ENCODE data around the gene CDK17.
A peak's percentile ranks its signal among the peaks of the same experiment; 100 is the strongest.
"Not testable (repeated sequence)": the region's sequence is repeated elsewhere in the genome, so short reads cannot be mapped to it uniquely, and the experiment has no call there.

The CDK17 gene

DNA sequence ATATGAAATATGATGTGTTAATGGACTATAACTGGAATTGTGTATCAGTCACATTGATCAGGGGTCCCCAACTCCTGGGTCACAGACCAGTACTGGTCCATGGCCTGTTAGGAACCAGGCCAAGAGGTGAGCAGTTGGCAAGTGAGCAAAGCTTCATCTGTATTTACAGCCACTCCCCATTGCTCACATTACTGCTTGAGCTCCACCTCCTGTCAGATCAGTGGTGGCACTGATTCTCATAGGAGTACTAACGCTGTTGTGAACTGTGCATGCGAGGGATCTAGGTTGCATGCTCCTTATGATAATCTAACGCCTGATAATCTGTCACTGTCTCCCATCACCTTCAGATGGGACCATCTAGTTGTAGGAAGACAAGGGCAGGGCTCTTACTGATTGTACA, 72.3 kb downstream of the CDK17 start:
- Histone ChIP-seq H3K4me1 (ENCODE audit: control insufficient read depth, insufficient read depth, low read length) (no peaks in the 10 kb centered on the region), H3K27me3 (ENCODE audit: control insufficient read depth, insufficient read depth, low read length) (no peaks in the 10 kb centered on the region), H3K36me3 (ENCODE audit: insufficient read depth, low read length) (peaks cover 37% of the 10 kb centered on the region), H3K4me2 (ENCODE audit: low read length) (no peak overlapping the region), H3K9me3 (replicated peaks; ENCODE audit: low read length) (no peaks in the 10 kb centered on the region), H3K4me3 (ENCODE audit: low read length) (no peak overlapping the region), H3K9ac (ENCODE audit: low read depth, low read length) (no peak overlapping the region)

DNA sequence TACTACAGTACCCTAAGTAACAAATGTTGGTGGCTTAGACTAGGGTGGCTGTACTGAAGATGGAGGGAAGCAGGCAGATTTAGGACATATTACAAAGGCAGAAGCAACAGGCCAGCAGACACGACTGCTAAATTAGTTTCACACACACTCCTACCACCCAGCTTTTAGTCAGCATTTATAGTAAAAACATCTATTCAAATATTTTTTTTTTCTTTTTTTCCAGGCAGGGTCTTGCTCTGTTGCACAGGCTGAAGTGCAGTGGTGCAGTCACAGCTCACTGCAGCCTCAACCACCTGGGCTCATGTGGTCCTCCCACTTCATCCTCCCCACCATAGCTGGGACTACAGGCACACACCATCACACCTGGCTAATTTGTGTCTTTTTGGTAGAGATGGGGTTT, 72.9 kb downstream of the CDK17 start:
- Histone ChIP-seq H3K4me1 (ENCODE audit: control insufficient read depth, insufficient read depth, low read length) (no peaks in the 10 kb centered on the region), H3K36me3 (ENCODE audit: insufficient read depth, low read length) (peaks cover 37% of the 10 kb centered on the region)

DNA sequence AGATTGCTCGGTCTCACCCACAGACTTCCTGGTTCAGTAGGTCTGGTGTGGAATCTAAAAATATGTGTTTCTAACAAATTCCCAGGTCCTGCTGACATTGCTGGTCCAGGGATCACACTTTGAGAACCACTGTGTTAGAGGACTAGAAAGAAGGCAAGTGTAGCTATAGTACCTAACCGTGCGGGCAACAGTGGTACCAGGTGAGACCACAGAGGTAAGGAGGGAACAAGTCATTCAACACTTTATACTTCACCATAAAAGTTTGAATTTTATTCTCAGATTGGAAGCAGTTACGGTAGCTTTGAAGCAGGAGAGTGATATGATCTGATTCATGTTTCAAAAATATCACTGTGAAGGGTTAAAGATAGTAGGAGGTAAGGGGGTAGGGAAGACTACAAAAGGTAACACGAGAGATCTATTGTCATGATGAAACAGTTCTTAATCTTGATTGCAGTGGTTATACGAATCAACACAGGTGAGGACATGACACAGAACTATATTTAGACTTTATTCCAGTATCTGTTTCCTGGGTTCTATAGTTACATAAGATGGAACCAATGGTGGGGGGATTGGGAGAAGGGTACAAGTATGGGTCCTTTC, 73.5 kb downstream of the CDK17 start:
- H3K9ac ChIP-seq (ENCODE audit: low read depth, low read length) = no peak overlapping the region
- H3K4me1 ChIP-seq (ENCODE audit: control insufficient read depth, insufficient read depth, low read length) = no peaks in the 10 kb centered on the region
- H3K27me3 ChIP-seq (ENCODE audit: control insufficient read depth, insufficient read depth, low read length) = no peaks in the 10 kb centered on the region
- peaks cover 36% of the 10 kb centered on the region for H3K36me3 ChIP-seq (ENCODE audit: insufficient read depth, low read length)
- no peak overlapping the region for H3K4me2 ChIP-seq (ENCODE audit: low read length)
- H3K4me3 ChIP-seq (ENCODE audit: low read length) = no peak overlapping the region
- H3K9me3 ChIP-seq (replicated peaks; ENCODE audit: low read length) = no peaks in the 10 kb centered on the region

More for the DNA sequence above, 72.9 kb downstream of the CDK17 start:
- Histone ChIP-seq H3K4me2 (ENCODE audit: low read length) (no peak overlapping the region), H3K9me3 (replicated peaks; ENCODE audit: low read length) (no peaks in the 10 kb centered on the region), H3K27me3 (ENCODE audit: control insufficient read depth, insufficient read depth, low read length) (no peaks in the 10 kb centered on the region), H3K9ac (ENCODE audit: low read depth, low read length) (no peak overlapping the region), H3K4me3 (ENCODE audit: low read length) (no peak overlapping the region)

DNA sequence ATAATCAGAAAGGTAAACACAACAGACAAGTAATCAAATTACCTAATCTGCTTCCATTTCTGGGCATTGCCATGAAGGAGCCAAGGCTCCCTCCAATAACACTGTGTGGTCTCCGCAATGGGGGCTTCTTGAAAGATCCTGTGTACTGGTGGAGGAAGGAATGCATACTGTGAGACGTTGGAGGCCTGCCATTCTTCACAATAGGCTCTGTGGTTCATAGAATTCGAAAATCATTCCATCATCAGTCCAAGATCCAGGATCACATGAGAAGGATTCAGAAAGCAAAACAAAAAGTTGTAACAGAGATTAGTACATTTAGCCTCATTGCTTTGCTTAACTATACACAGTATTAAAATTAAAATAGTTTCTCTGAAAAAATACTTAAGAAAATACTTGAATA, 76.3 kb downstream of the CDK17 start:
- H3K9ac ChIP-seq (ENCODE audit: low read depth, low read length) = no peak overlapping the region
- H3K9me3 ChIP-seq (replicated peaks; ENCODE audit: low read length) = no peaks in the 10 kb centered on the region
- peaks cover 27% of the 10 kb centered on the region for H3K36me3 ChIP-seq (ENCODE audit: insufficient read depth, low read length)
- H3K4me2 ChIP-seq (ENCODE audit: low read length) = no peak overlapping the region
- H3K4me1 ChIP-seq (ENCODE audit: control insufficient read depth, insufficient read depth, low read length) = no peaks in the 10 kb centered on the region
- no peak overlapping the region for H3K4me3 ChIP-seq (ENCODE audit: low read length)
- H3K27me3 ChIP-seq (ENCODE audit: control insufficient read depth, insufficient read depth, low read length) = no peaks in the 10 kb centered on the region

DNA sequence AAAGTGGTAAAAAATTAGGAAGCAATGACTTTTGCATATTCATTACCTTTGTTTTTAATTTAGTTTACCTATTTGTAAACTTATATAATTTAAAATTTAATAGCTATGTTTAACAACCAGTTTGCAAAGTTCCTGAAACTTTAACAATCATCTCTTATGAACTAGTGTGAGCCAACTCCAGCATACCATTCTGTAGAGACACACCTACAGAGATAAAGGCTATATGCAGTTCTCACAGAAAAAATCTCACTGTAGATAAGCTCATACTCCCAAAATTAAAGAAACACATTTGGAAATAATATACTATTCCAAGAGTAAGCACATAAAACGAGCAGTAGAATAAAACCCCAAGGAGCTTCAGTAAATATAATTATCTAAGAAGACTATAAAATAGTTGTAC, 77.5 kb downstream of the CDK17 start:
- Histone ChIP-seq H3K9me3 (replicated peaks; ENCODE audit: low read length) (no peaks in the 10 kb centered on the region), H3K27me3 (ENCODE audit: control insufficient read depth, insufficient read depth, low read length) (no peaks in the 10 kb centered on the region), H3K4me3 (ENCODE audit: low read length) (no peak overlapping the region), H3K4me1 (ENCODE audit: control insufficient read depth, insufficient read depth, low read length) (no peaks in the 10 kb centered on the region), H3K36me3 (ENCODE audit: insufficient read depth, low read length) (peaks cover 27% of the 10 kb centered on the region), H3K9ac (ENCODE audit: low read depth, low read length) (no peak overlapping the region), H3K4me2 (ENCODE audit: low read length) (no peak overlapping the region)

DNA sequence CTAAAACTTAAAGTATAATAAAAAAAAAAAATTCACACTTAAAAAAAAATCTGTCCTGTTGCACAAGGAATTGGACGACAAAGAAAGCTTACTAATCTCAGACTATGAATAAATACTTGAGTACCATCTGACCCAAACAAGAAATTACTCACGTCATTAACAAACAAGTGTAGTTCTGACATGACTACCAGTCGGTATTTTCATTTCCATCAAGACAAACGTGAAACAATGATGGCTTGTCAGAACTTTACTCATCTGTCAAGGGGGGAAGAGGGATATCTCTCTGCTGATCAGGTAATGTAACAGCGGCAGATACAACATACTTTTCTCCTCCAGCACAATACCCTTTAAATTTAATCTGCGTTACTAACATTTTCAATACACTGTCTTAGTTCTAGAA, 78.3 kb downstream of the CDK17 start:
- Histone ChIP-seq H3K36me3 (ENCODE audit: insufficient read depth, low read length) (peaks cover 27% of the 10 kb centered on the region), H3K9me3 (replicated peaks; ENCODE audit: low read length) (no peaks in the 10 kb centered on the region), H3K4me3 (ENCODE audit: low read length) (no peak overlapping the region), H3K4me2 (ENCODE audit: low read length) (no peak overlapping the region), H3K4me1 (ENCODE audit: control insufficient read depth, insufficient read depth, low read length) (no peaks in the 10 kb centered on the region), H3K27me3 (ENCODE audit: control insufficient read depth, insufficient read depth, low read length) (no peaks in the 10 kb centered on the region), H3K9ac (ENCODE audit: low read depth, low read length) (no peak overlapping the region)

DNA sequence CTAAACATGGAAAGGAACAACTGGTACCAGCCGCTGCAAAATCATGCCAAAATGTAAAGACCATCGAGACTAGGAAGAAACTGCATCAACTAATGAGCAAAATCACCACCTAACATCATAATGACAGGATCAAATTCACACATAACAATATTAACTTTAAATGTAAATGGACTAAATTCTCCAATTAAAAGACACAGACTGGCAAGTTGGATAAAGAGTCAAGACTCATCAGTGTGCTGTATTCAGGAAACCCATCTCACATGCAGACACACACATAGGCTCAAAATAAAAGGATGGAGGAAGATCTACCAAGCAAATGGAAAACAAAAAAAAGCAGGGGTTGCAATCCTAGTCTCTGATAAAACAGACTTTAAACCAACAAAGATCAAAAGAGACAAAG, 82.4 kb downstream of the CDK17 start:
- H3K4me3 ChIP-seq (ENCODE audit: low read length); H3K27me3 ChIP-seq (ENCODE audit: control insufficient read depth, insufficient read depth, low read length); H3K4me2 ChIP-seq (ENCODE audit: low read length); H3K9me3 ChIP-seq (replicated peaks; ENCODE audit: low read length); H3K9ac ChIP-seq (ENCODE audit: low read depth, low read length); H3K4me1 ChIP-seq (ENCODE audit: control insufficient read depth, insufficient read depth, low read length): not testable (repeated sequence)
- peaks cover 12% of the 10 kb centered on the region for H3K36me3 ChIP-seq (ENCODE audit: insufficient read depth, low read length)

DNA sequence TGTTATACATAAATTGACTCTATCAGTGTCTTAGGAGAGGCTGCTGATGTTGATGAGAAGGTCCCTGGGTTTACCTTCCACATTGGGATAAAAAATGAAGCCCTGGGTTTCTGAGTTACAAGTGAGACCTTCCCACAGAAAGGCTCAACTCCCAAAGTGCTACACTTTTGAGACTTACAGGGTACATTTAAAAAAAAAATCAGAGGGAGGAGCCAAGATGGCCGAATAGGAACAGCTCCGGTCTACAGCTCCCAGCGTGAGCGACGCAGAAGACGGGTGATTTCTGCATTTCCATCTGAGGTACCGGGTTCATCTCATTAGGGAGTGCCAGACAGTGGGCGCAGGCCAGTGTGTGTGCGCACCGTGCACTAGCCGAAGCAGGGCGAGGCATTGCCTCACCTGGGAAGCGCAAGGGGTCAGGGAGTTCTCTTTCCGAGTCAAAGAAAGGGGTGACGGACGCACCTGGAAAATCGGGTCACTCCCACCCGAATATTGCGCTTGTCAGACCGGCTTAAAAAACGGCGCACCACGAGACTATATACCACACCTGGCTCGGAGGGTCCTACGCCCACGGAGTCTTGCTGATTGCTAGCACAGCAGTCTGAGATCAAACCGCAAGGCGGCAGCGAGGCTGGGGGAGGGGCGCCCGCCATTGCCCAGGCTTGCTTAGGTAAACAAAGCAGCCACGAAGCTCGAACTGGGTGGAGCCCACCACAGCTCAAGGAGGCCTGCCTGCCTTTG, 84.3 kb downstream of the CDK17 start:
- H3K4me2 ChIP-seq (ENCODE audit: low read length) = peak overlapping the region; percentile 17
- not testable (repeated sequence) for H3K9me3 ChIP-seq (replicated peaks; ENCODE audit: low read length); H3K27me3 ChIP-seq (ENCODE audit: control insufficient read depth, insufficient read depth, low read length); H3K4me3 ChIP-seq (ENCODE audit: low read length); H3K9ac ChIP-seq (ENCODE audit: low read depth, low read length); H3K4me1 ChIP-seq (ENCODE audit: control insufficient read depth, insufficient read depth, low read length)
- H3K36me3 ChIP-seq (ENCODE audit: insufficient read depth, low read length) = peaks cover 21% of the 10 kb centered on the region

DNA sequence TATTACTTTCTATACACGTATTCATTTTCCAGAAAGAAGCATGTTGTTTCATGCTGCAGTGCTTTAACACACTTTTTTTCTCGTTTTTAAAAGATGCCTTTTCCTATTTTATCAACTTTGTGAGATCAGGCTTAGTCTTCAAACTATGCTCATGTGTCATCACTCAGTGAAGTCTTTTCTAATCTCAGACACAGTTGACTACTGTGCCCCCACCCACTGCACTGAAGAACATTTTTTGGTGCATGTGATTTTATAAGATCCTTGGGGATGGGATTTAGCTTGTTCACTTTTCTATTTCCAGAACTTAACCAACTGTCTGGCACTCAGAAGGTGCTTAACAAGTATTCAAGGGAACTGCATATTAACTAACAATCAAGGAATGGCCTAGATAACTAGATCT, 85.5 kb downstream of the CDK17 start:
- no peaks in the 10 kb centered on the region for H3K27me3 ChIP-seq (ENCODE audit: control insufficient read depth, insufficient read depth, low read length)
- H3K4me1 ChIP-seq (ENCODE audit: control insufficient read depth, insufficient read depth, low read length) = peaks cover 9% of the 10 kb centered on the region
- H3K36me3 ChIP-seq (ENCODE audit: insufficient read depth, low read length) = peaks cover 26% of the 10 kb centered on the region
- no peak overlapping the region for H3K4me2 ChIP-seq (ENCODE audit: low read length)
- no peak overlapping the region for H3K4me3 ChIP-seq (ENCODE audit: low read length)
- no peaks in the 10 kb centered on the region for H3K9me3 ChIP-seq (replicated peaks; ENCODE audit: low read length)
- H3K9ac ChIP-seq (ENCODE audit: low read depth, low read length) = no peak overlapping the region

DNA sequence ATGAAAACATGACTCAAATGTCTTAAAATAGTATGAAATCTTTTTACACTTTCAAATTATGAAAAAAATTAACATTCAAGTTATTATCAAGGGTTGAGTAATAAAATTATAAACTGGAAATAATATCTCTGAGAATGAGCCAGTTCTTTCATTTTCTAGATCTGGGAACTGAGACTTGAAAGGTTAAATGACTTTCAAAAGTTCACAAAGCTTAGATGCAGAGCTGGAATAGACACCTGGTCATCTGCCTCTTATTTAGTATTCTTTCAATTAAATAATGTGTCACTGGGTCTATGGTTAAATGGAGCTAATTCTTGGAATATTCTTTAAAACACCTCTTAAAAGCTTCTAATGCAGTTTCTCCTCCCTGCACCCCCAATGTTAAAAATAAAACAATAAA, 86.6 kb downstream of the CDK17 start:
- H3K27me3 ChIP-seq (ENCODE audit: control insufficient read depth, insufficient read depth, low read length) = no peaks in the 10 kb centered on the region
- no peak overlapping the region for H3K4me2 ChIP-seq (ENCODE audit: low read length)
- no peak overlapping the region for H3K9ac ChIP-seq (ENCODE audit: low read depth, low read length)
- H3K36me3 ChIP-seq (ENCODE audit: insufficient read depth, low read length) = peaks cover 29% of the 10 kb centered on the region
- no peak overlapping the region for H3K4me3 ChIP-seq (ENCODE audit: low read length)
- H3K9me3 ChIP-seq (replicated peaks; ENCODE audit: low read length) = no peaks in the 10 kb centered on the region
- H3K4me1 ChIP-seq (ENCODE audit: control insufficient read depth, insufficient read depth, low read length) = peaks cover 9% of the 10 kb centered on the region

DNA sequence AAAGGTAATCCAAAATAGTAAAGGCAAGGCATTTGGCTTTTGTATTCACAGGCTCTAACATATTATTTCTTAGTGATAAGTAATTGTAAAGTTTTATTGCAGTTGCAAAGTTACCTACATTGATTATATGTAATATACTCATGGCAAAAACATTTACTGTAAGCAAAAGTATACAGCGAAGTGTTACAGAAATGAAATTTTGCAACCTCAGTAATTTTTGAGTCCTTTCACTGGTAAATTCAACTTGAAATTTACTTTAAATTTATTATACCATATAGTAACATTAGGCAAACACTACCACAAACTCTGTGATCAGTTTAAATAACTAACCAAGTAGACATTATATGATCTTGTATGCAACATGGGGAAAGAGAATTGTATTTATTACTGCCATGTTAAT, 89.0 kb downstream of the CDK17 start:
- no peaks in the 10 kb centered on the region for H3K9me3 ChIP-seq (replicated peaks; ENCODE audit: low read length)
- H3K4me1 ChIP-seq (ENCODE audit: control insufficient read depth, insufficient read depth, low read length) = peaks cover 9% of the 10 kb centered on the region
- H3K27me3 ChIP-seq (ENCODE audit: control insufficient read depth, insufficient read depth, low read length) = no peaks in the 10 kb centered on the region
- H3K9ac ChIP-seq (ENCODE audit: low read depth, low read length) = no peak overlapping the region
- peaks cover 34% of the 10 kb centered on the region for H3K36me3 ChIP-seq (ENCODE audit: insufficient read depth, low read length)
- H3K4me3 ChIP-seq (ENCODE audit: low read length) = no peak overlapping the region
- H3K4me2 ChIP-seq (ENCODE audit: low read length) = no peak overlapping the region

DNA sequence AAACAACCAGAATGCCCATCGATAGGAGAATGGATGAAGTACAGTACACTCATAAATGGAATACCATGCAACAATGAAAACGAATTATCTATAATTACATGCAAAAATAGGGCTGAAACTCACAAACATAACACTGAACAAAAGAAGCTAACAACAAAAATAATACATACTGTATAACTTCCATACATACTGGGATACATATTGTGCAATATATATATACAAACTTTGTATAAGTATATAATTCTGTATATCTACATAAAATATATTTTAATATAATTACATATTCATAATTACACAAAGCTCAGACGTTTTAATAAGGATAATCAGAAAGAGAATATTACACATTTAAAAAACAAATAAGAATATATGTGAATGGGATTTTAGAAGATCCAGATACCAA, 90.2 kb downstream of the CDK17 start:
- H3K4me3 ChIP-seq (ENCODE audit: low read length) = no peak overlapping the region
- H3K27me3 ChIP-seq (ENCODE audit: control insufficient read depth, insufficient read depth, low read length) = no peaks in the 10 kb centered on the region
- H3K9me3 ChIP-seq (replicated peaks; ENCODE audit: low read length) = no peaks in the 10 kb centered on the region
- H3K36me3 ChIP-seq (ENCODE audit: insufficient read depth, low read length) = peaks cover 34% of the 10 kb centered on the region
- H3K4me2 ChIP-seq (ENCODE audit: low read length) = no peak overlapping the region
- peaks cover 9% of the 10 kb centered on the region for H3K4me1 ChIP-seq (ENCODE audit: control insufficient read depth, insufficient read depth, low read length)
- H3K9ac ChIP-seq (ENCODE audit: low read depth, low read length) = no peak overlapping the region

Measured in skeletal muscle satellite cell (primary cell).